ENCODE results near the gene GSTA2. TPM values are rescaled to one million over a fixed set of nuclear protein-coding genes. Genes with fewer than 3 reads are reported as not detected.

GSTA2 gene
- total RNA-seq, 1 experiment from 2014 or later, result not detected

- no peak overlapping the region for H2BK120ac ChIP-seq (ENCODE audit: low read depth, low read length, poor library complexity, severe bottlenecking)
- H3K36me3 Mint-ChIP-seq (ENCODE audit: insufficient read depth in 1 of 3, low read depth in 3 of 3), result peaks cover 2 to 11% (median 5%) of the 10 kb centered on the region in 3 experiments; a peak in 3 of 7 replicates
- peaks cover 7% of the 10 kb centered on the region; the same call in 1 of the 2 replicates for H3K27me3 Mint-ChIP-seq (ENCODE audit: low read depth)
- no peak overlapping the region for H2BK15ac ChIP-seq (ENCODE audit: low read depth, low read length)
- no peak for DNase-seq
- no peaks in the 10 kb centered on the region; the same call in 1 of the 2 replicates for H3K27me3 ChIP-seq (ENCODE audit: insufficient read depth, low read length)
- no peak overlapping the region for H3K23ac ChIP-seq (ENCODE audit: insufficient read length, low read depth, low read length)
- H3K9ac ChIP-seq (ENCODE audit: extremely low read depth, insufficient read length, low read length), result no peak overlapping the region
- H4K20me1 ChIP-seq (ENCODE audit: control insufficient read depth, insufficient read depth, insufficient read length), result no peaks in the 10 kb centered on the region
- no peak overlapping the region for H3K4me3 Mint-ChIP-seq
- no peak overlapping the region for H3K56ac ChIP-seq (ENCODE audit: insufficient read length, low read depth, low read length)
- H2AFZ ChIP-seq (ENCODE audit: low read length), result no peak overlapping the region
- no peak for TF ChIP-seq CTCF (conservative IDR thresholded peaks at IDR 0.05)
- no peak overlapping the region for H3K14ac ChIP-seq (ENCODE audit: insufficient read depth, low read length)
- no peaks in the 10 kb centered on the region for H3K79me1 ChIP-seq (ENCODE audit: insufficient read depth, low read depth, low read length, poor library complexity, severe bottlenecking)
- no peak overlapping the region for H4K8ac ChIP-seq (replicated peaks; ENCODE audit: insufficient read length, low read depth, low read length)
- no peak overlapping the region for H2AK5ac ChIP-seq (ENCODE audit: insufficient read length, low read length)
- H4K91ac ChIP-seq (ENCODE audit: insufficient read length, low read depth, low read length), result no peak overlapping the region
- H3K4ac ChIP-seq (ENCODE audit: low read depth, low read length), result no peak overlapping the region
- WGBS (ENCODE audit: extremely low coverage, insufficient read length, low lambda C conversion rate), result no CpG with 5 or more reads among the region's 3 CpGs
- H3T11ph ChIP-seq (ENCODE audit: low read length), result no peak overlapping the region
- H3K4me1 ChIP-seq (ENCODE audit: insufficient read depth, low read length), result no peaks in the 10 kb centered on the region
- H3K79me2 ChIP-seq (ENCODE audit: insufficient read depth, low read length), result no peaks in the 10 kb centered on the region
- H2BK20ac ChIP-seq (ENCODE audit: low read depth, low read length, poor library complexity, severe bottlenecking), result no peak overlapping the region
- H3K18ac ChIP-seq (ENCODE audit: insufficient read length, low read depth, low read length), result no peak overlapping the region
- H2BK5ac ChIP-seq (ENCODE audit: insufficient read length, low read length), result no peak overlapping the region
- H3K4me2 ChIP-seq (ENCODE audit: insufficient read depth, insufficient read length, low read length), result no peak overlapping the region
- no peak overlapping the region for H3K27ac Mint-ChIP-seq
- no peaks in the 10 kb centered on the region for H3K9me3 ChIP-seq (ENCODE audit: control insufficient read depth, low read depth, low read length)
- no peak overlapping the region for H2BK12ac ChIP-seq (ENCODE audit: insufficient read length, low read depth, low read length)
- peaks cover 7 to 12% of the 10 kb centered on the region in 2 experiments; a peak in 3 of 4 replicates for H3K4me1 Mint-ChIP-seq
- H4K5ac ChIP-seq (ENCODE audit: insufficient read length, low read depth, low read length), result no peak overlapping the region
- H3K23me2 ChIP-seq (ENCODE audit: insufficient read length, low read depth, low read length, poor library complexity, severe bottlenecking), result no peaks in the 10 kb centered on the region
- H3K27ac ChIP-seq (ENCODE audit: insufficient read length, low read depth, low read length), result no peak overlapping the region
- peaks cover 8 to 15% of the 10 kb centered on the region in 2 experiments for H3K9me3 Mint-ChIP-seq
Measured at GRCh38 chr6:52707963-52708680, 55.2 kb downstream of the GSTA2 start.
